Dermis microvascular lymphatic vessel endothelial cell (primary cell): ENCODE results near the gene CD109. TPM values are rescaled to one million over a fixed set of nuclear protein-coding genes. Genes with fewer than 3 reads are reported as not detected.
"Not testable (repeated sequence)": the region's sequence is repeated elsewhere in the genome, so short reads cannot be mapped to it uniquely, and the experiment has no call there.

ENCODE experiments used
- DNase-seq, 2 donors: peaks; one replicate each; pipeline versions ENCODE4 v3.0.0 to v3.0.0-alpha.2; 2010; ENCODE audit warnings: low read depth in 2 of 2
- total RNA-seq: library from RNA; depleted of rRNA; stranded (reverse); fragments of >200 nt; gene quantifications from 2 replicates; pipeline ENCODE4 v1.2.1, GENCODE V29; 2014

Gene CD109
- total RNA-seq, 1 donor from 2014 or later, result 9.2 TPM

GRCh38 chr6:73784726-73785505 lies 88.9 kb downstream of the CD109 start:
- peak; percentile 34 to 48 for DNase-seq

- no peak for DNase-seq
These were observed 94.6 kb downstream of the CD109 start for GRCh38 chr6:73790574-73790973.

- DNase-seq, result no peak
These were observed 95.3 kb downstream of the CD109 start for GRCh38 chr6:73791336-73791735.

- DNase-seq, result peak in 1 of 2 donors; percentile 68
These were observed 96.7 kb downstream of the CD109 start for GRCh38 chr6:73792738-73793137.

GRCh38 chr6:73796881-73797280 lies 100.9 kb downstream of the CD109 start:
- DNase-seq, result no peak

GRCh38 chr6:73797861-73798260 lies 101.9 kb downstream of the CD109 start:
- DNase-seq, result no peak

GRCh38 chr6:73798592-73798991 lies 102.6 kb downstream of the CD109 start:
- peak; percentile 44 to 73 for DNase-seq

- DNase-seq, result no peak
These were observed 105.0 kb downstream of the CD109 start for GRCh38 chr6:73800997-73801396.

GRCh38 chr6:73801652-73802268 lies 105.8 kb downstream of the CD109 start:
- no peak for DNase-seq

- DNase-seq, result no peak
These were observed 106.4 kb downstream of the CD109 start for GRCh38 chr6:73802366-73802765.

GRCh38 chr6:73803562-73804241 lies 107.7 kb downstream of the CD109 start:
- peak; percentile 20 to 68 for DNase-seq

GRCh38 chr6:73805221-73805620 lies 109.2 kb downstream of the CD109 start:
- DNase-seq, result not testable (repeated sequence)

GRCh38 chr6:73805982-73806381 lies 110.0 kb downstream of the CD109 start:
- not testable (repeated sequence) for DNase-seq

GRCh38 chr6:73811706-73812105 lies 115.7 kb downstream of the CD109 start:
- no peak for DNase-seq

- DNase-seq, result no peak
These were observed 121.2 kb downstream of the CD109 start for GRCh38 chr6:73817253-73817652.

- DNase-seq, result no peak
These were observed 127.2 kb downstream of the CD109 start for GRCh38 chr6:73823046-73823735.

GRCh38 chr6:73823832-73824231 lies 127.8 kb downstream of the CD109 start:
- no peak for DNase-seq

GRCh38 chr6:73826571-73826970 lies 130.6 kb downstream of the CD109 start:
- DNase-seq, result no peak

GRCh38 chr6:73830119-73830518 lies 134.1 kb downstream of the CD109 start:
- DNase-seq, result no peak

- DNase-seq, result no peak
These were observed 136.3 kb downstream of the CD109 start for GRCh38 chr6:73832313-73832712.

GRCh38 chr6:73844696-73845095 lies 148.7 kb downstream of the CD109 start:
- DNase-seq, result not testable (repeated sequence)

- not testable (repeated sequence) for DNase-seq
These were observed 155.0 kb downstream of the CD109 start for GRCh38 chr6:73851048-73851447.
